PC-9 (cell line): ENCODE results near the gene VWC2.

Source experiments
- CTCF ChIP-seq: fragments of 200-600 bp; sonication (generic); conservative IDR thresholded peaks from 2 replicates; pipeline ENCODE4 v1.6.1; 2017; ENCODE audit warnings: mixed run types, antibody characterized with exemption, mild to moderate bottlenecking, moderate library complexity
- EZH2 ChIP-seq: fragments of 200-600 bp; sonication (generic); IDR thresholded peaks from 2 replicates; pipeline ENCODE4 v1.8.0; 2017; ENCODE audit warnings: antibody characterized with exemption, low read depth

DNA sequence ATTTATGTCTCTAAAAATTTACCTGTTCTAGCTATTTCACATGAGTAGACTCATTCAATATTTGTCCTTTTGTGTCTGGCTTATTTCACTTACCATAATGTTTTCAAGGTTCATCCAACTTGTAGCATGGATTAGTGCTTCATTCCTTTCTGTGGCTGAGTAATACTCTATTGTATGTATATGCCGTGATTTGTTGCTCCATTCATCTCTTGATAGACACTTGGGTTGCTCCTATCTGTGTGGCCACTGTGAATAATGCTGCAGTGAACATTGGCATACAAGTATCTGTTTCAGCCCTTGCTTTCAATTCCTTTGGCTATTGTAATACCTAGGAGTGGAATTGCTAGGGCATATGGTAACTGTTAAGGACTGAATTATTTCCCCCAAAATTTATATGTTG, 86.9 kb downstream of the VWC2 start:
- TF ChIP-seq CTCF (no peak), EZH2 (no peak)
